DOHH2 (cell line): ENCODE results near the gene PHC3.

ENCODE experiments used
- H3F3A ChIP-seq: fragments of 200-600 bp; sonication (generic), shearing (Covaris generic); 2 replicates; pipeline ENCODE4 v1.6.0; 2016; ENCODE audit warnings: antibody characterized with exemption, mild to moderate bottlenecking; ENCODE audit not compliant: control insufficient read depth, insufficient read depth
- H3K27ac ChIP-seq: fragments of 200-600 bp; sonication (generic); 2 replicates; pipeline ENCODE4 v1.5.1; 2014; ENCODE audit warnings: low read depth, mild to moderate bottlenecking, low read length, moderate library complexity
- H3K27me3 ChIP-seq: fragments of 200-600 bp; sonication (generic); 2 replicates; pipeline ENCODE4 v1.6.1; 2014; ENCODE audit warnings: mild to moderate bottlenecking, low read length, mixed read lengths; ENCODE audit not compliant: control insufficient read depth
- H3K36me3 ChIP-seq: fragments of 200-600 bp; sonication (generic); 2 replicates; pipeline ENCODE4 v1.6.1; 2014; ENCODE audit warnings: mild to moderate bottlenecking, low read length, moderate library complexity, mixed read lengths; ENCODE audit not compliant: control insufficient read depth
- H3K4me1 ChIP-seq: fragments of 200-600 bp; sonication (generic); 2 replicates; pipeline ENCODE4 v1.6.1; 2014; ENCODE audit warnings: mild to moderate bottlenecking, low read length, mixed read lengths; ENCODE audit not compliant: control insufficient read depth
- H3K4me2 ChIP-seq: fragments of 200-600 bp; sonication (generic); 2 replicates; pipeline ENCODE4 v1.6.0; 2014; ENCODE audit warnings: mild to moderate bottlenecking, low read length, moderate library complexity
- H3K4me3 ChIP-seq: fragments of 200-600 bp; sonication (generic); 2 replicates; pipeline ENCODE4 v1.5.1; 2014; ENCODE audit warnings: mild to moderate bottlenecking, low read length, mixed read lengths
- H3K79me2 ChIP-seq: fragments of 200-600 bp; sonication (generic); 2 replicates; pipeline ENCODE4 v1.6.1; 2014; ENCODE audit warnings: mild to moderate bottlenecking, low read length, mixed read lengths; ENCODE audit not compliant: control insufficient read depth
- H3K9me2 ChIP-seq: fragments of 200-600 bp; sonication (generic); replicated peaks from 2 replicates; pipeline ENCODE4 v1.6.1; 2014; ENCODE audit warnings: mild to moderate bottlenecking, low read length, mixed read lengths; ENCODE audit not compliant: control insufficient read depth
- H3K9me3 ChIP-seq: fragments of 200-600 bp; sonication (generic); 2 replicates; pipeline ENCODE4 v1.6.1; 2014; ENCODE audit warnings: antibody characterized with exemption, low read length, mixed read lengths; ENCODE audit not compliant: control insufficient read depth, insufficient read depth
- H4K20me1 ChIP-seq: fragments of 200-600 bp; sonication (generic); 2 replicates; pipeline ENCODE4 v1.6.0; 2014; ENCODE audit warnings: low read depth, mild to moderate bottlenecking, antibody characterized with exemption, low read length, moderate library complexity; ENCODE audit not compliant: control insufficient read depth, insufficient read depth
- EZH2phosphoT487 ChIP-seq: fragments of 200-600 bp; sonication (generic); IDR thresholded peaks from 2 replicates; pipeline ENCODE4 v1.6.1; 2017; ENCODE audit warnings: borderline replicate concordance, mild to moderate bottlenecking, antibody characterized with exemption, low read length, moderate library complexity, mixed read lengths
- TF ChIP-seq, protein P1 (sequence below): fragments of 200-600 bp; sonication (generic); IDR thresholded peaks from one replicate; pipeline ENCODE4 v1.5.1; 2014; ENCODE audit warnings: antibody characterized with exemption, mild to moderate bottlenecking, low read depth, low read length; ENCODE audit not compliant: poor library complexity, severe bottlenecking

The PHC3 gene

DNA sequence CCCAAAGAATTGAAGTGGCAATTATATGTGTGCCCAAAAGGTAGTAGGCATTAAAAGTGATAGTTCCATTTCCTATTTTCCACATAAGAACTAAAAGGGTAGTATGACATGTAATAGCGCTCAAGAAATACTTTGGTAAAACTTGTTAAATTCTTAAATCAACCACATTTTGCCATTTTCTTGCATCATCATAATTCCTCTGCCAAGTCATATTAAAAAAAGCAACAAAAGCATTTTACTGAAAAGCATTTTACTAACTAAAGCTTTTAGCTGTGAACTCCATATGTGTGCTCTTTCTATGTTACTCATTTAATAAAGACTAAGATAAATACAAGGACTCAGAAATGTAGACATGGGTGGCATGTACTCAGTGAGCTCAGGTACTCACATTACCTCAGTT lies 73.6 kb downstream of the PHC3 start:
- no peaks in the 10 kb centered on the region for H3F3A ChIP-seq
- no peaks in the 10 kb centered on the region for H3K4me1 ChIP-seq
- TF ChIP-seq, protein P1, sequence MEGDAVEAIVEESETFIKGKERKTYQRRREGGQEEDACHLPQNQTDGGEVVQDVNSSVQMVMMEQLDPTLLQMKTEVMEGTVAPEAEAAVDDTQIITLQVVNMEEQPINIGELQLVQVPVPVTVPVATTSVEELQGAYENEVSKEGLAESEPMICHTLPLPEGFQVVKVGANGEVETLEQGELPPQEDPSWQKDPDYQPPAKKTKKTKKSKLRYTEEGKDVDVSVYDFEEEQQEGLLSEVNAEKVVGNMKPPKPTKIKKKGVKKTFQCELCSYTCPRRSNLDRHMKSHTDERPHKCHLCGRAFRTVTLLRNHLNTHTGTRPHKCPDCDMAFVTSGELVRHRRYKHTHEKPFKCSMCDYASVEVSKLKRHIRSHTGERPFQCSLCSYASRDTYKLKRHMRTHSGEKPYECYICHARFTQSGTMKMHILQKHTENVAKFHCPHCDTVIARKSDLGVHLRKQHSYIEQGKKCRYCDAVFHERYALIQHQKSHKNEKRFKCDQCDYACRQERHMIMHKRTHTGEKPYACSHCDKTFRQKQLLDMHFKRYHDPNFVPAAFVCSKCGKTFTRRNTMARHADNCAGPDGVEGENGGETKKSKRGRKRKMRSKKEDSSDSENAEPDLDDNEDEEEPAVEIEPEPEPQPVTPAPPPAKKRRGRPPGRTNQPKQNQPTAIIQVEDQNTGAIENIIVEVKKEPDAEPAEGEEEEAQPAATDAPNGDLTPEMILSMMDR = no peak
- TF ChIP-seq EZH2phosphoT487 = no peak
- no peaks in the 10 kb centered on the region for H3K27me3 ChIP-seq
- no peaks in the 10 kb centered on the region for H3K79me2 ChIP-seq
- H3K27ac ChIP-seq = no peak overlapping the region
- H4K20me1 ChIP-seq = no peaks in the 10 kb centered on the region
- no peak overlapping the region for H3K4me3 ChIP-seq
- no peaks in the 10 kb centered on the region for H3K9me2 ChIP-seq
- no peak overlapping the region for H3K4me2 ChIP-seq
- peaks cover 64% of the 10 kb centered on the region for H3K36me3 ChIP-seq
- no peaks in the 10 kb centered on the region for H3K9me3 ChIP-seq

DNA sequence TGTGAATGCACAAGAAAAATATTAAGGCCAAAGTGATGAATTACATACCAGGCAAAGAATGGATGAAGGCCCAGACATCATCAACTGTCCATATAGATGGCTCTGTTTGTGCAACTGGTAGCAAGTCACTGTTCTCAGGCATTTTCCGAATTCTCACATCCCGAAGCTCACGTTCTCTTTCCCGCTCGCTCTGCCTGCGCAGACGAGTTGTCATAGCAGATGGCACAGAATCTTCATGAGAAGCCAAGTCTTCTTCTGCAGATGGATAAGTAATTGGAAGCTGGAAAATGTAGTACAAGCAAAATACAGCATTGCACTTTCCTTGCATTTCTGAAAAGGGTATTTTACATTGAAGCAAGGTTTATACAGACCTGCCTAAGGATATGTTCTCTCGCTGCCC lies 79.1 kb downstream of the PHC3 start:
- Histone ChIP-seq H3F3A (no peaks in the 10 kb centered on the region; the same call in none of the 2 replicates), H4K20me1 (no peaks in the 10 kb centered on the region), H3K9me3 (no peaks in the 10 kb centered on the region), H3K4me1 (no peaks in the 10 kb centered on the region), H3K4me3 (no peak overlapping the region), H3K36me3 (peaks cover 80% of the 10 kb centered on the region), H3K27ac (no peak overlapping the region), H3K9me2 (no peaks in the 10 kb centered on the region), H3K79me2 (no peaks in the 10 kb centered on the region), H3K4me2 (no peak overlapping the region), H3K27me3 (no peaks in the 10 kb centered on the region)
- TF ChIP-seq, protein P1 = no peak
- TF ChIP-seq EZH2phosphoT487 = no peak

DNA sequence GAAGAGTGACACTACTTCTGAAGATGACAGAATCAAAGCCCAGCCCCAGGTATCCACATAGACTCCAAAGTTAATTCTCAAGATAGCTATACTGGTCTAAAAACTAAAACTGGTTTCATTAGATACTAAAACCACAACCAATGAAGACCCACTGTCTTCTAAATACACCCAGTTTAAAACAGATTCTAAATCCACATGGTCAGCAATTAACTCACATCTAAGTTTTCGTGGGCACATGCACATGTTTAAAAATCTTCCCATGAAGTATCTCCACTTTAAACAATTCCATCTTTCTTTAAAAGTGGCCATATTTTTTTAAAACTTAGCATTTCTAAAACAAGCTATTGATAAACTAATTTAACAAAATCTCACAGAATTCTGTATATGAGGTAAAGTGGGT lies 80.6 kb downstream of the PHC3 start:
- H3K9me3 ChIP-seq = no peaks in the 10 kb centered on the region
- TF ChIP-seq, protein P1 = no peak
- TF ChIP-seq EZH2phosphoT487 = no peak

DNA sequence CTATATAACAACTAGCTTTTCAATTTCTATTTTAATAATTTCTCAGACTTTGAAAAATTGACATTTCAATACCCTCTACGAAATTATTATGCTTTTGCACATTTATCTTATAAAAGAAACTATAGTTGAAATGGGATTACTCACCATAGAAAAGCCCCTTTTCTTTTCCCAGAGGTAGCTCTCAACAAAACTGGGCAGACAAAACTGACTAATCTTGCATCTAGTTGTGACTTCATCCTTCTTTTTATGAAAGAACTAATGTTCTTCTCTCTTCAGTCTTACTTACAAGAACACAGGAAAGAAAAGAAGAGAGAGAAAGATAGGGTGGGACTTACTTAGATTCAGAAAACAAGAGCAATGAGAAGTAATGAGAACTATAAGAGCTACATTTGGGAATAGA lies 82.8 kb downstream of the PHC3 start:
- H3F3A ChIP-seq = no peaks in the 10 kb centered on the region; the same call in none of the 2 replicates
- no peak overlapping the region for H3K4me3 ChIP-seq
- no peak for TF ChIP-seq EZH2phosphoT487
- TF ChIP-seq, protein P1 = no peak
- no peaks in the 10 kb centered on the region for H4K20me1 ChIP-seq
- no peak overlapping the region for H3K27ac ChIP-seq
- no peak overlapping the region for H3K4me2 ChIP-seq
- H3K27me3 ChIP-seq = no peaks in the 10 kb centered on the region
- no peaks in the 10 kb centered on the region for H3K9me2 ChIP-seq
- no peaks in the 10 kb centered on the region for H3K9me3 ChIP-seq
- no peaks in the 10 kb centered on the region for H3K4me1 ChIP-seq
- H3K36me3 ChIP-seq = peaks cover 96% of the 10 kb centered on the region
- no peaks in the 10 kb centered on the region for H3K79me2 ChIP-seq

More for the DNA sequence above, 80.6 kb downstream of the PHC3 start:
- H3K4me1 ChIP-seq = no peaks in the 10 kb centered on the region
- no peaks in the 10 kb centered on the region for H3K27me3 ChIP-seq
- H4K20me1 ChIP-seq = no peaks in the 10 kb centered on the region
- H3K9me2 ChIP-seq = no peaks in the 10 kb centered on the region
- no peak overlapping the region for H3K4me3 ChIP-seq
- H3K27ac ChIP-seq = no peak overlapping the region
- no peaks in the 10 kb centered on the region; the same call in none of the 2 replicates for H3F3A ChIP-seq
- H3K79me2 ChIP-seq = no peaks in the 10 kb centered on the region
- peaks cover 90% of the 10 kb centered on the region for H3K36me3 ChIP-seq
- H3K4me2 ChIP-seq = no peak overlapping the region
